H9 (cell line): Measurements from ENCODE around the gene HPS4. TPM values are rescaled to one million over a fixed set of nuclear protein-coding genes. Genes with fewer than 3 reads are reported as not detected.

Experiments
- DNase-seq: peaks from one replicate; pipeline ENCODE4 v3.0.0-alpha.2; 2017
- H2AFZ ChIP-seq: one replicate; pipeline ENCODE4 v1.6.1; 2013; ENCODE audit warnings: mild to moderate bottlenecking, low read length, control low read depth, moderate library complexity
- H2AK5ac ChIP-seq: 2 replicates; pipeline ENCODE4 v1.6.1; 2013; ENCODE audit warnings: low read length, control low read depth, mixed read lengths; ENCODE audit not compliant: insufficient read length
- H2BK120ac ChIP-seq: one replicate; pipeline ENCODE4 v1.6.1; 2013; ENCODE audit warnings: low read depth, mild to moderate bottlenecking, low read length, control low read depth, inconsistent platforms; ENCODE audit not compliant: poor library complexity, severe bottlenecking
- H2BK12ac ChIP-seq: 2 replicates; pipeline ENCODE4 v1.6.1; 2013; ENCODE audit warnings: low read length, control low read depth, mixed read lengths, low read depth; ENCODE audit not compliant: insufficient read length
- H2BK15ac ChIP-seq: 2 replicates; pipeline ENCODE4 v1.6.1; 2013; ENCODE audit warnings: low read depth, low read length, control low read depth
- H2BK20ac ChIP-seq: one replicate; pipeline ENCODE4 v1.6.1; 2013; ENCODE audit warnings: low read depth, mild to moderate bottlenecking, low read length, control low read depth, inconsistent platforms; ENCODE audit not compliant: poor library complexity, severe bottlenecking
- H2BK5ac ChIP-seq: 2 replicates; pipeline ENCODE4 v1.6.1; 2013; ENCODE audit warnings: low read length, control low read depth, mixed read lengths; ENCODE audit not compliant: insufficient read length
- H3K14ac ChIP-seq: 2 replicates; pipeline ENCODE4 v1.6.1; 2013; ENCODE audit warnings: low read length, control low read depth; ENCODE audit not compliant: insufficient read depth
- H3K18ac ChIP-seq: 2 replicates; pipeline ENCODE4 v1.6.1; 2013; ENCODE audit warnings: low read depth, mild to moderate bottlenecking, mixed read lengths, low read length, control low read depth; ENCODE audit not compliant: insufficient read length
- H3K23ac ChIP-seq: 2 replicates; pipeline ENCODE4 v1.6.1; 2013; ENCODE audit warnings: low read length, control low read depth, mixed read lengths, low read depth; ENCODE audit not compliant: insufficient read length
- H3K23me2 ChIP-seq: 2 replicates; pipeline ENCODE4 v1.6.1; 2013; ENCODE audit warnings: low read depth, mild to moderate bottlenecking, mixed read lengths, low read length, control low read depth; ENCODE audit not compliant: insufficient read length, poor library complexity, severe bottlenecking
- H3K27ac ChIP-seq: 2 replicates; pipeline ENCODE4 v1.5.1; 2013; ENCODE audit warnings: low read length, control low read depth, mixed read lengths, low read depth; ENCODE audit not compliant: insufficient read length
- H3K27me3 ChIP-seq: 2 replicates; pipeline ENCODE4 v1.6.1; 2013; ENCODE audit warnings: low read length, control low read depth, inconsistent platforms; ENCODE audit not compliant: insufficient read depth
- H3K4ac ChIP-seq: 2 replicates; pipeline ENCODE4 v1.6.1; 2013; ENCODE audit warnings: low read depth, mild to moderate bottlenecking, control low read depth, inconsistent platforms, low read length, moderate library complexity
- H3K4me1 ChIP-seq: 2 replicates; pipeline ENCODE4 v1.6.1; 2013; ENCODE audit warnings: low read length, control low read depth, inconsistent platforms; ENCODE audit not compliant: insufficient read depth
- H3K4me2 ChIP-seq: 2 replicates; pipeline ENCODE4 v1.6.1; 2013; ENCODE audit warnings: low read length, control low read depth, mixed read lengths; ENCODE audit not compliant: insufficient read length, insufficient read depth
- H3K56ac ChIP-seq: 2 replicates; pipeline ENCODE4 v1.6.1; 2013; ENCODE audit warnings: low read depth, mild to moderate bottlenecking, mixed read lengths, low read length, control low read depth; ENCODE audit not compliant: insufficient read length
- H3K79me1 ChIP-seq: 2 replicates; pipeline ENCODE4 v1.6.1; 2013; ENCODE audit warnings: low read depth, mild to moderate bottlenecking, moderate library complexity, low read length, control low read depth, inconsistent platforms; ENCODE audit not compliant: insufficient read depth, poor library complexity, severe bottlenecking
- H3K79me2 ChIP-seq: 2 replicates; pipeline ENCODE4 v1.6.1; 2013; ENCODE audit warnings: low read length, control low read depth, inconsistent platforms; ENCODE audit not compliant: insufficient read depth
- H3K9ac ChIP-seq: 2 replicates; pipeline ENCODE4 v1.6.1; 2013; ENCODE audit warnings: low read length, control low read depth, mixed read lengths; ENCODE audit not compliant: insufficient read length; ENCODE audit errors: extremely low read depth
- H3K9me3 ChIP-seq: one replicate; pipeline ENCODE4 v1.6.1; 2013; ENCODE audit warnings: low read depth, low read length, inconsistent platforms; ENCODE audit not compliant: control insufficient read depth
- H3T11ph ChIP-seq: one replicate; pipeline ENCODE4 v1.6.1; 2013; ENCODE audit warnings: mild to moderate bottlenecking, low read length, control low read depth, inconsistent platforms
- H4K20me1 ChIP-seq: one replicate; pipeline ENCODE4 v1.6.1; 2013; ENCODE audit not compliant: control insufficient read depth, insufficient read length, insufficient read depth
- H4K5ac ChIP-seq: 2 replicates; pipeline ENCODE4 v1.6.1; 2013; ENCODE audit warnings: low read depth, mild to moderate bottlenecking, mixed read lengths, low read length, control low read depth; ENCODE audit not compliant: insufficient read length
- H4K8ac ChIP-seq: replicated peaks from 2 replicates; pipeline ENCODE4 v1.6.1; 2013; ENCODE audit warnings: low read length, control low read depth, mixed read lengths, low read depth; ENCODE audit not compliant: insufficient read length
- H4K91ac ChIP-seq: 2 replicates; pipeline ENCODE4 v1.6.1; 2013; ENCODE audit warnings: low read depth, mild to moderate bottlenecking, moderate library complexity, mixed read lengths, low read length, control low read depth; ENCODE audit not compliant: insufficient read length
- H3K27ac Mint-ChIP-seq, 3 experiments: 2 replicates in 2 of 3; 3 replicates in 1 of 3; pipeline ENCODE4 v1.8.0; 2020 to 2021; ENCODE audit warnings: mixed read lengths in 3 of 3, mild to moderate bottlenecking in 1 of 3, moderate library complexity in 1 of 3
- H3K27me3 Mint-ChIP-seq: 2 replicates; pipeline ENCODE4 v1.8.0; 2021; ENCODE audit warnings: low read depth, mild to moderate bottlenecking, moderate library complexity, mixed read lengths
- H3K36me3 Mint-ChIP-seq, 3 experiments: 2 replicates in 2 of 3; 3 replicates in 1 of 3; pipeline ENCODE4 v1.8.0; 2020 to 2021; ENCODE audit warnings: low read depth in 3 of 3, mixed read lengths in 3 of 3; ENCODE audit not compliant: insufficient read depth in 1 of 3
- H3K4me1 Mint-ChIP-seq, 2 experiments: 2 replicates each; pipeline ENCODE4 v1.8.0; 2020; ENCODE audit warnings: mixed read lengths in 2 of 2
- H3K4me3 Mint-ChIP-seq, 2 experiments: 2 replicates in 1 of 2; 3 replicates in 1 of 2; pipeline ENCODE4 v1.8.0; 2020 to 2021; ENCODE audit warnings: mild to moderate bottlenecking in 2 of 2, mixed read lengths in 2 of 2, moderate library complexity in 1 of 2
- H3K9me3 Mint-ChIP-seq, 2 experiments: 2 replicates in 1 of 2; 3 replicates in 1 of 2; pipeline ENCODE4 v1.8.0; 2020; ENCODE audit warnings: mild to moderate bottlenecking in 2 of 2, mixed read lengths in 2 of 2, moderate library complexity in 1 of 2
- WGBS: extraction: QIAGEN DNeasy Blood & Tissue Kit; methylation state at CpG from one replicate; pipeline ENCODE4 v1.1.7; 2013; ENCODE audit warnings: missing lambda C conversion rate, low lambda C conversion rate, mixed read lengths; ENCODE audit not compliant: insufficient read length; ENCODE audit errors: extremely low coverage; 5-methylcytosine and 5-hydroxymethylcytosine counted together
- total RNA-seq: library from RNA; stranded (reverse); gene quantifications from 2 replicates; pipeline ENCODE4 v1.2.1, GENCODE V29; 2021
- TF ChIP-seq, protein P1 (sequence below): fragments of 200-600 bp; sonication (generic); conservative IDR thresholded peaks from 3 replicates; pipeline ENCODE4 v1.8.0; 2021; ENCODE audit warnings: antibody characterized with exemption, mild to moderate bottlenecking

HPS4 gene
- total RNA-seq, 1 experiment from 2014 or later: 26.2 TPM

DNA sequence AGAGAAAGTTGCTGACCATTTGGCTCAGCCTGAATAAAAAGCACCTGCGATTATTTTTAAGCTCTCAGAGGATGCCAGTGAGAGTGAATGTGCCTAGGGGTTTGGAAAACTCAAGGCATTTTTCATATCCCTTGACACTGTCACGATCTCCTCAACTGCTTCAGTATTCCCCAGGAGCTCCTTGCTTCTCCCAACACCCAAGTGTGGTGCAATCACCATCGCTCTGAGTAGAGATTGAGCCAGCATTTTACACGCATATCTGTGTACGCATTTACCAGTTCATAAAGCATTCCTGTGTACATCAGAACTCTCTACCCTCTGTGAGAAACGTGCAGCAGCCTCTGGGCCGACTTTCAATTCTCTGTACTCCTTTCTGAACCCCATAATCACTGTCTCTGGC lies 1.4 kb upstream of the HPS4 start:
- Histone ChIP-seq H3K27me3 (no peaks in the 10 kb centered on the region), H2BK5ac (no peak overlapping the region), H3K27ac (no peak overlapping the region), H3K14ac (no peak overlapping the region), H3K23ac (no peak overlapping the region), H3K4ac (no peak overlapping the region), H3K56ac (no peak overlapping the region), H3K9me3 (no peaks in the 10 kb centered on the region), H3K9ac (no peak overlapping the region), H3K79me2 (peaks cover 3% of the 10 kb centered on the region; the same call in 1 of the 2 replicates), H3K18ac (no peak overlapping the region), H3K4me2 (peak overlapping the region; percentile 65), H4K8ac (no peak overlapping the region), H4K91ac (no peak overlapping the region), H3K4me1 (no peaks in the 10 kb centered on the region; the same call in 1 of the 2 replicates), H3K79me1 (peaks cover 8% of the 10 kb centered on the region), H4K5ac (no peak overlapping the region), H2BK120ac (no peak overlapping the region), H2BK15ac (no peak overlapping the region), H3K23me2 (no peaks in the 10 kb centered on the region), H2BK12ac (no peak overlapping the region), H2AFZ (no peak overlapping the region), H2BK20ac (no peak overlapping the region), H3T11ph (no peak overlapping the region), H4K20me1 (no peaks in the 10 kb centered on the region), H2AK5ac (no peak overlapping the region)
- H3K36me3 Mint-ChIP-seq: peaks cover 11 to 36% (median 35%) of the 10 kb centered on the region in 3 experiments; a peak in 5 of 7 replicates
- TF ChIP-seq, protein P1, sequence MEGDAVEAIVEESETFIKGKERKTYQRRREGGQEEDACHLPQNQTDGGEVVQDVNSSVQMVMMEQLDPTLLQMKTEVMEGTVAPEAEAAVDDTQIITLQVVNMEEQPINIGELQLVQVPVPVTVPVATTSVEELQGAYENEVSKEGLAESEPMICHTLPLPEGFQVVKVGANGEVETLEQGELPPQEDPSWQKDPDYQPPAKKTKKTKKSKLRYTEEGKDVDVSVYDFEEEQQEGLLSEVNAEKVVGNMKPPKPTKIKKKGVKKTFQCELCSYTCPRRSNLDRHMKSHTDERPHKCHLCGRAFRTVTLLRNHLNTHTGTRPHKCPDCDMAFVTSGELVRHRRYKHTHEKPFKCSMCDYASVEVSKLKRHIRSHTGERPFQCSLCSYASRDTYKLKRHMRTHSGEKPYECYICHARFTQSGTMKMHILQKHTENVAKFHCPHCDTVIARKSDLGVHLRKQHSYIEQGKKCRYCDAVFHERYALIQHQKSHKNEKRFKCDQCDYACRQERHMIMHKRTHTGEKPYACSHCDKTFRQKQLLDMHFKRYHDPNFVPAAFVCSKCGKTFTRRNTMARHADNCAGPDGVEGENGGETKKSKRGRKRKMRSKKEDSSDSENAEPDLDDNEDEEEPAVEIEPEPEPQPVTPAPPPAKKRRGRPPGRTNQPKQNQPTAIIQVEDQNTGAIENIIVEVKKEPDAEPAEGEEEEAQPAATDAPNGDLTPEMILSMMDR: no peak
- peak overlapping the region in 2 of 3 experiments; percentile 40 to 71; a peak in 2 of 7 replicates for H3K27ac Mint-ChIP-seq
- no peaks in the 10 kb centered on the region; a peak in 1 of 5 replicates for H3K9me3 Mint-ChIP-seq
- H3K27me3 Mint-ChIP-seq: no peaks in the 10 kb centered on the region
- WGBS: no CpG with 5 or more reads among the region's 7 CpGs
- peak overlapping the region; percentile 96 to 98 for H3K4me3 Mint-ChIP-seq
- DNase-seq: no peak
- H3K4me1 Mint-ChIP-seq: peaks cover 35 to 40% of the 10 kb centered on the region in 2 experiments
